HEK293 (cell line): ENCODE data around the gene FAM229A.

Experiments used
- EGR2 ChIP-seq: fragments of 450-650 bp; formaldehyde crosslinking; IDR thresholded peaks from 2 replicates; pipeline ENCODE4 v1.5.1; 2016; ENCODE audit warnings: low read depth, missing biosample characterization, missing genetic modification characterization
- GLIS1 ChIP-seq: fragments of 450-650 bp; formaldehyde crosslinking; IDR thresholded peaks from 2 replicates; pipeline ENCODE4 v1.5.1; 2016; ENCODE audit warnings: missing biosample characterization, missing genetic modification characterization
- INSM2 ChIP-seq: fragments of 450-650 bp; formaldehyde crosslinking; IDR thresholded peaks from 2 replicates; pipeline ENCODE4 v1.5.1; 2016; ENCODE audit warnings: missing biosample characterization, missing genetic modification characterization
- ZBTB20 ChIP-seq: fragments of 450-650 bp; formaldehyde crosslinking; IDR thresholded peaks from 2 replicates; pipeline ENCODE4 v1.5.1; 2016; ENCODE audit warnings: missing biosample characterization, missing genetic modification characterization
- ZBTB48 ChIP-seq: fragments of 450-650 bp; formaldehyde crosslinking; IDR thresholded peaks from 2 replicates; pipeline ENCODE4 v1.5.1; 2016; ENCODE audit warnings: missing biosample characterization, missing genetic modification characterization
- ZBTB7A ChIP-seq: fragments of 450-650 bp; formaldehyde crosslinking; IDR thresholded peaks from 2 replicates; pipeline ENCODE4 v1.5.1; 2016; ENCODE audit warnings: low read depth, missing biosample characterization, missing genetic modification characterization
- ZFP37 ChIP-seq: fragments of 450-650 bp; formaldehyde crosslinking; IDR thresholded peaks from 2 replicates; pipeline ENCODE4 v1.5.1; 2016; ENCODE audit warnings: missing biosample characterization, missing genetic modification characterization
- ZNF148 ChIP-seq: fragments of 450-650 bp; formaldehyde crosslinking; IDR thresholded peaks from 2 replicates; pipeline ENCODE4 v1.5.0; 2017; ENCODE audit warnings: missing biosample characterization, missing genetic modification characterization, borderline replicate concordance
- ZNF157 ChIP-seq: fragments of 450-650 bp; formaldehyde crosslinking; IDR thresholded peaks from 2 replicates; pipeline ENCODE4 v1.5.1; 2016; ENCODE audit warnings: missing biosample characterization, missing genetic modification characterization
- ZNF24 ChIP-seq: fragments of 450-650 bp; formaldehyde crosslinking; IDR thresholded peaks from 2 replicates; pipeline ENCODE4 v1.5.1; 2016; ENCODE audit warnings: missing biosample characterization, missing genetic modification characterization
- ZNF26 ChIP-seq: fragments of 450-650 bp; formaldehyde crosslinking; IDR thresholded peaks from 2 replicates; pipeline ENCODE4 v1.5.1; 2016; ENCODE audit warnings: missing biosample characterization, missing genetic modification characterization
- ZNF280D ChIP-seq: fragments of 450-650 bp; formaldehyde crosslinking; IDR thresholded peaks from 2 replicates; pipeline ENCODE4 v1.5.1; 2016; ENCODE audit warnings: missing biosample characterization, missing genetic modification characterization
- ZNF37A ChIP-seq: fragments of 450-650 bp; IDR thresholded peaks from 2 replicates; pipeline ENCODE4 v1.5.1; 2018; ENCODE audit warnings: missing biosample characterization, missing genetic modification characterization
- ZNF561 ChIP-seq: fragments of 450-650 bp; IDR thresholded peaks from 2 replicates; pipeline ENCODE4 v1.5.1; 2018; ENCODE audit warnings: missing biosample characterization, missing genetic modification characterization, borderline replicate concordance
- ZNF600 ChIP-seq: fragments of 450-650 bp; formaldehyde crosslinking; IDR thresholded peaks from 2 replicates; pipeline ENCODE4 v1.5.1; 2016; ENCODE audit warnings: missing biosample characterization, missing genetic modification characterization
- ZNF621 ChIP-seq: fragments of 450-650 bp; formaldehyde crosslinking; IDR thresholded peaks from 2 replicates; pipeline ENCODE4 v1.5.1; 2017; ENCODE audit warnings: missing biosample characterization, missing genetic modification characterization
- ZNF658 ChIP-seq: fragments of 450-650 bp; formaldehyde crosslinking; IDR thresholded peaks from 2 replicates; pipeline ENCODE4; 2016; ENCODE audit warnings: missing biosample characterization, missing genetic modification characterization
- ZNF664 ChIP-seq: fragments of 450-650 bp; formaldehyde crosslinking; IDR thresholded peaks from 2 replicates; pipeline ENCODE4 v1.5.1; 2016; ENCODE audit warnings: missing biosample characterization, missing genetic modification characterization
- ZNF768 ChIP-seq: fragments of 450-650 bp; formaldehyde crosslinking; IDR thresholded peaks from 2 replicates; pipeline ENCODE4 v1.5.1; 2018; ENCODE audit warnings: missing biosample characterization, mild to moderate bottlenecking, missing genetic modification characterization
- ZNF791 ChIP-seq: fragments of 450-650 bp; formaldehyde crosslinking; IDR thresholded peaks from 2 replicates; pipeline ENCODE4 v1.5.1; 2016; ENCODE audit warnings: missing biosample characterization, missing genetic modification characterization
- ZSCAN23 ChIP-seq: fragments of 450-650 bp; formaldehyde crosslinking; IDR thresholded peaks from 2 replicates; pipeline ENCODE4 v1.5.1; 2016; ENCODE audit warnings: missing biosample characterization, missing genetic modification characterization
- ZXDB ChIP-seq: fragments of 450-650 bp; formaldehyde crosslinking; IDR thresholded peaks from 2 replicates; pipeline ENCODE4 v1.5.1; 2016; ENCODE audit warnings: missing biosample characterization, missing genetic modification characterization
- TF ChIP-seq, protein P1 (sequence below): sonication (generic); formaldehyde crosslinking; IDR thresholded peaks from 2 replicates; pipeline ENCODE4 v1.8.1; 2022; ENCODE audit warnings: mild to moderate bottlenecking, moderate library complexity, missing genetic modification reagents
- TF ChIP-seq, protein P2 (sequence below): fragments of 450-650 bp; formaldehyde crosslinking; IDR thresholded peaks from 2 replicates; pipeline ENCODE4 v1.5.1; 2017; ENCODE audit warnings: missing biosample characterization, missing genetic modification characterization
- TF ChIP-seq, protein P3 (sequence below): fragments of 450-650 bp; formaldehyde crosslinking; IDR thresholded peaks from 2 replicates; pipeline ENCODE4 v1.5.1; 2016; ENCODE audit warnings: missing biosample characterization, missing genetic modification characterization

The FAM229A gene

GRCh38 chr1:32394141-32394889, 32.0 kb upstream of the FAM229A start, which contains the start of gene BSDC1 (continued):
- TF ChIP-seq ZNF148 (tag by site-specific recombination) (no peak), ZNF157 (tag by site-specific recombination) (no peak), ZSCAN23 (no peak), INSM2 (tag by site-specific recombination) (peak; percentile 77; the same call in 1 of the 2 replicates), ZNF791 (tag by site-specific recombination) (no peak), ZBTB7A (tag by site-specific recombination) (peak; percentile 62; the same call in 1 of the 2 replicates), ZNF600 (peak; percentile 79), ZNF664 (tag by site-specific recombination) (no peak), ZNF658 (tag by site-specific recombination) (no peak), EGR2 (tag by site-specific recombination) (peak; percentile 74), ZFP37 (peak; percentile 76; the same call in 1 of the 2 replicates), ZNF26 (no peak), ZNF561 (tag by site-specific recombination) (no peak; the same call in 1 of the 2 replicates), ZNF621 (tag by site-specific recombination) (no peak), ZBTB48 (tag by site-specific recombination) (no peak), ZNF280D (tag by site-specific recombination) (peak; percentile 71; the same call in 1 of the 2 replicates), ZNF24 (tag by site-specific recombination) (peak; percentile 8), ZNF768 (tag by site-specific recombination) (no peak), GLIS1 (tag by site-specific recombination) (no peak; the same call in 1 of the 2 replicates), ZBTB20 (peak; percentile 98), ZNF37A (tag by site-specific recombination) (no peak), ZXDB (tag by site-specific recombination) (peak; percentile 90)
- TF ChIP-seq, protein P1, sequence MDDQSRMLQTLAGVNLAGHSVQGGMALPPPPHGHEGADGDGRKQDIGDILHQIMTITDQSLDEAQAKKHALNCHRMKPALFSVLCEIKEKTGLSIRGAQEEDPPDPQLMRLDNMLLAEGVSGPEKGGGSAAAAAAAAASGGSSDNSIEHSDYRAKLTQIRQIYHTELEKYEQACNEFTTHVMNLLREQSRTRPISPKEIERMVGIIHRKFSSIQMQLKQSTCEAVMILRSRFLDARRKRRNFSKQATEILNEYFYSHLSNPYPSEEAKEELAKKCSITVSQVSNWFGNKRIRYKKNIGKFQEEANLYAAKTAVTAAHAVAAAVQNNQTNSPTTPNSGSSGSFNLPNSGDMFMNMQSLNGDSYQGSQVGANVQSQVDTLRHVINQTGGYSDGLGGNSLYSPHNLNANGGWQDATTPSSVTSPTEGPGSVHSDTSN (CRISPR knock-in tag) = 0 out of 2 replicates have a peak, but pooled peaks have one; percentile 67
- TF ChIP-seq, protein P2, sequence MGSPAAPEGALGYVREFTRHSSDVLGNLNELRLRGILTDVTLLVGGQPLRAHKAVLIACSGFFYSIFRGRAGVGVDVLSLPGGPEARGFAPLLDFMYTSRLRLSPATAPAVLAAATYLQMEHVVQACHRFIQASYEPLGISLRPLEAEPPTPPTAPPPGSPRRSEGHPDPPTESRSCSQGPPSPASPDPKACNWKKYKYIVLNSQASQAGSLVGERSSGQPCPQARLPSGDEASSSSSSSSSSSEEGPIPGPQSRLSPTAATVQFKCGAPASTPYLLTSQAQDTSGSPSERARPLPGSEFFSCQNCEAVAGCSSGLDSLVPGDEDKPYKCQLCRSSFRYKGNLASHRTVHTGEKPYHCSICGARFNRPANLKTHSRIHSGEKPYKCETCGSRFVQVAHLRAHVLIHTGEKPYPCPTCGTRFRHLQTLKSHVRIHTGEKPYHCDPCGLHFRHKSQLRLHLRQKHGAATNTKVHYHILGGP (tag by site-specific recombination) = no peak
- TF ChIP-seq, protein P3, sequence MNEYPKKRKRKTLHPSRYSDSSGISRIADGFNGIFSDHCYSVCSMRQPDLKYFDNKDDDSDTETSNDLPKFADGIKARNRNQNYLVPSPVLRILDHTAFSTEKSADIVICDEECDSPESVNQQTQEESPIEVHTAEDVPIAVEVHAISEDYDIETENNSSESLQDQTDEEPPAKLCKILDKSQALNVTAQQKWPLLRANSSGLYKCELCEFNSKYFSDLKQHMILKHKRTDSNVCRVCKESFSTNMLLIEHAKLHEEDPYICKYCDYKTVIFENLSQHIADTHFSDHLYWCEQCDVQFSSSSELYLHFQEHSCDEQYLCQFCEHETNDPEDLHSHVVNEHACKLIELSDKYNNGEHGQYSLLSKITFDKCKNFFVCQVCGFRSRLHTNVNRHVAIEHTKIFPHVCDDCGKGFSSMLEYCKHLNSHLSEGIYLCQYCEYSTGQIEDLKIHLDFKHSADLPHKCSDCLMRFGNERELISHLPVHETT = peak; percentile 93
